HCT116 (cell line): ENCODE results near the gene ZFTA. TPM values are rescaled to one million over a fixed set of nuclear protein-coding genes. Genes with fewer than 3 reads are reported as not detected.

Source experiments
- ATAC-seq: fragments of 200-7000 bp; cut with Tn5 transposase; 2 replicates; pipeline ENCODE4 v1.9.1; 2020; ENCODE audit warnings: mild to moderate bottlenecking, moderate library complexity
- BruUV-seq: library from RNA; stranded (reverse); fragments of 400-500 nt; replicated peaks from 2 replicates; lab custom pipeline; 2021; lab: Mats Ljungman, UMichigan
- CTCF ChIA-PET: fragments of 300-600 bp; sonication (Branson Sonifier 250); formaldehyde crosslinking; loops from one replicate; lab custom pipeline; 2021; ENCODE audit warnings: antibody characterized with exemption; lab: Charles Lee
- POLR2A ChIA-PET: fragments of 300-600, 350-600 bp; sonication (Branson Sonifier 250); formaldehyde crosslinking; loops from one replicate; lab custom pipeline; 2021; ENCODE audit warnings: antibody characterized with exemption; lab: Charles Lee
- RAD21 ChIA-PET, 2 experiments: fragments of 300-600 bp; sonication (Branson Sonifier 250); formaldehyde crosslinking; loops; one replicate each; lab custom pipeline; 2023; ENCODE audit warnings: low total read pairs in 2 of 2; ENCODE audit not compliant: uncharacterized antibody in 2 of 2, unreplicated experiment in 2 of 2, low non-redundant PET in 1 of 2; lab: Charles Lee
- DNase-seq: peaks from one replicate; pipeline ENCODE4 v3.0.0-alpha.2; 2010; ENCODE audit warnings: low read depth, low spot score
- H2AFZ ChIP-seq: fragments of 200-600 bp; shearing (Covaris generic), sonication (generic); 2 replicates; pipeline ENCODE4 v1.6.1; 2017; ENCODE audit warnings: low read depth, mixed run types, mixed read lengths, antibody characterized with exemption, low read length; ENCODE audit not compliant: poor library complexity, severe bottlenecking
- H3K27ac ChIP-seq: 2 replicates; pipeline ENCODE4 v1.5.1; 2012; ENCODE audit warnings: low read depth, low read length
- H3K27me3 ChIP-seq: fragments of 200-600 bp; sonication (generic); 2 replicates; pipeline ENCODE4 v1.6.1; 2016; ENCODE audit warnings: mixed run types, low read length, mixed read lengths; ENCODE audit not compliant: insufficient read depth
- H3K36me3 ChIP-seq, 2 experiments: fragments of 200-500 bp in 1 of 2; fragments of 200-600 bp in 1 of 2; sonication (Bioruptor generic) in 1 of 2; sonication (generic) in 1 of 2; 2 replicates each; pipeline versions ENCODE4 v1.5.1 to v1.6.1; 2014 to 2016; ENCODE audit warnings: low read length in 2 of 2, inconsistent platforms in 1 of 2, mixed read lengths in 1 of 2, mixed run types in 1 of 2; ENCODE audit not compliant: insufficient read depth in 2 of 2, control insufficient read depth in 1 of 2
- H3K4me1 ChIP-seq, 2 experiments: fragments of 200-600 bp in 1 of 2; sonication (generic) in 1 of 2; 2 replicates each; pipeline versions ENCODE4 v1.5.1 to v1.6.1; 2012 to 2017; ENCODE audit warnings: low read length in 2 of 2, inconsistent platforms in 1 of 2, mild to moderate bottlenecking in 1 of 2, mixed read lengths in 1 of 2, mixed run types in 1 of 2, moderate library complexity in 1 of 2; ENCODE audit not compliant: insufficient read depth in 2 of 2, control insufficient read depth in 1 of 2
- H3K4me2 ChIP-seq: fragments of 200-600 bp; sonication (generic); 2 replicates; pipeline ENCODE4 v1.6.1; 2017; ENCODE audit warnings: mixed run types, low read length, mixed read lengths
- H3K4me3 ChIP-seq, 2 experiments: fragments of 200-600 bp in 1 of 2; sonication (generic) in 1 of 2; replicated peaks in 1 of 2; 2 replicates each; pipeline ENCODE4 v1.5.1; 2011 to 2016; ENCODE audit warnings: low read length in 2 of 2, control low read depth in 1 of 2, low read depth in 1 of 2, mild to moderate bottlenecking in 1 of 2, mixed read lengths in 1 of 2, mixed run types in 1 of 2
- H3K79me2 ChIP-seq: fragments of 200-600 bp; sonication (generic); 2 replicates; pipeline ENCODE4 v1.6.1; 2017; ENCODE audit warnings: mild to moderate bottlenecking, mixed run types, low read length, moderate library complexity, mixed read lengths; ENCODE audit not compliant: insufficient read depth
- H3K9ac ChIP-seq: fragments of 200-600 bp; sonication (generic); 2 replicates; pipeline ENCODE4 v1.6.1; 2016; ENCODE audit warnings: low read length, mixed read lengths
- H3K9me2 ChIP-seq: fragments of 200-600 bp; sonication (generic), shearing (Covaris generic); 2 replicates; pipeline ENCODE4 v1.6.1; 2017; ENCODE audit warnings: mixed run types, mild to moderate bottlenecking, moderate library complexity; ENCODE audit not compliant: insufficient read depth
- H3K9me3 ChIP-seq, 2 experiments: fragments of 200-500 bp in 1 of 2; fragments of 200-600 bp in 1 of 2; sonication (Bioruptor generic) in 1 of 2; sonication (generic) in 1 of 2; 2 replicates each; pipeline ENCODE4 v1.6.1; 2014 to 2017; ENCODE audit warnings: low read length in 2 of 2, mixed read lengths in 2 of 2, inconsistent platforms in 1 of 2, low read depth in 1 of 2, mild to moderate bottlenecking in 1 of 2, mixed run types in 1 of 2, moderate library complexity in 1 of 2; ENCODE audit not compliant: control insufficient read depth in 1 of 2, insufficient read depth in 1 of 2
- H4K20me1 ChIP-seq: fragments of 200-600 bp; sonication (generic), shearing (Covaris generic); 2 replicates; pipeline ENCODE4 v1.6.1; 2017; ENCODE audit warnings: mixed run types, mild to moderate bottlenecking, moderate library complexity; ENCODE audit not compliant: insufficient read depth
- ATF3 ChIP-seq: IDR thresholded peaks from 2 replicates; pipeline ENCODE4 v1.6.1; 2012
- CBX3 ChIP-seq: IDR thresholded peaks from 2 replicates; pipeline ENCODE4 v1.6.1; 2012; ENCODE audit warnings: low read depth
- CEBPB ChIP-seq: IDR thresholded peaks from 2 replicates; pipeline ENCODE4 v1.6.1; 2012; ENCODE audit warnings: low read depth
- ELF1 ChIP-seq: IDR thresholded peaks from 2 replicates; pipeline ENCODE4 v1.6.1; 2012; ENCODE audit warnings: low read depth, borderline replicate concordance
- EZH2 ChIP-seq: fragments of 200-600 bp; sonication (generic); IDR thresholded peaks from 2 replicates; pipeline ENCODE4 v1.6.1; 2017; ENCODE audit warnings: antibody characterized with exemption, mixed run types
- JUND ChIP-seq: IDR thresholded peaks from 2 replicates; pipeline ENCODE4 v1.6.1; 2012
- POLR2A ChIP-seq: IDR thresholded peaks from 2 replicates; pipeline ENCODE4 v1.7.0; 2011; ENCODE audit warnings: borderline replicate concordance; ENCODE audit not compliant: insufficient read depth, insufficient read length; ENCODE audit errors: extremely low read depth
- RAD21 ChIP-seq: IDR thresholded peaks from 2 replicates; pipeline ENCODE4 v1.6.1; 2012; ENCODE audit warnings: low read depth, mild to moderate bottlenecking
- SIN3A ChIP-seq: IDR thresholded peaks from 2 replicates; pipeline ENCODE4 v1.6.1; 2012; ENCODE audit warnings: low read depth
- SRF ChIP-seq: IDR thresholded peaks from 2 replicates; pipeline ENCODE4 v1.6.1; 2012; ENCODE audit warnings: low read depth
- YY1 ChIP-seq: IDR thresholded peaks from 2 replicates; pipeline ENCODE4 v1.6.1; 2011; ENCODE audit warnings: low read length, low read depth, moderate library complexity, mild to moderate bottlenecking; ENCODE audit not compliant: insufficient replicate concordance; ENCODE audit errors: extremely low read depth
- intact Hi-C: fragments of 100-400 bp; cut with micrococcal nuclease; formaldehyde crosslinking; loops from 2 replicates; pipeline ENCODE4 v1.10.0; 2022
- total RNA-seq: library from RNA; stranded (reverse); gene quantifications from one replicate; pipeline ENCODE4 v1.2.1, GENCODE V29; 2021; ENCODE audit not compliant: unreplicated experiment
- TF ChIP-seq, protein P1 (sequence below): IDR thresholded peaks from 2 replicates; pipeline ENCODE4 v1.6.1; 2011; ENCODE audit warnings: mild to moderate bottlenecking, low read length, moderate library complexity; ENCODE audit not compliant: insufficient replicate concordance; ENCODE audit errors: extremely low read depth
- TF ChIP-seq, protein P2 (sequence below), 3 experiments: fragments of 200-600 bp in 1 of 3; sonication (generic) in 1 of 3; IDR thresholded peaks in 2 of 3; conservative IDR thresholded peaks in 1 of 3; 2 replicates each; pipeline ENCODE4 v1.5.1; 2012 to 2017; ENCODE audit warnings: low read depth in 2 of 3, low read length in 2 of 3, antibody characterized with exemption in 1 of 3, borderline replicate concordance in 1 of 3, control low read depth in 1 of 3, mild to moderate bottlenecking in 1 of 3, mixed read lengths in 1 of 3, mixed run types in 1 of 3, moderate library complexity in 1 of 3; ENCODE audit not compliant: insufficient read depth in 1 of 3
- TF ChIP-seq, protein P3 (sequence below): IDR thresholded peaks from 2 replicates; pipeline ENCODE4 v1.6.1; 2012
- TF ChIP-seq, protein P4 (sequence below): IDR thresholded peaks from 2 replicates; pipeline ENCODE4 v1.6.1; 2012; ENCODE audit warnings: low read depth

Gene ZFTA
- total RNA-seq, 1 experiment from 2014 or later, result 14.7 TPM

DNA sequence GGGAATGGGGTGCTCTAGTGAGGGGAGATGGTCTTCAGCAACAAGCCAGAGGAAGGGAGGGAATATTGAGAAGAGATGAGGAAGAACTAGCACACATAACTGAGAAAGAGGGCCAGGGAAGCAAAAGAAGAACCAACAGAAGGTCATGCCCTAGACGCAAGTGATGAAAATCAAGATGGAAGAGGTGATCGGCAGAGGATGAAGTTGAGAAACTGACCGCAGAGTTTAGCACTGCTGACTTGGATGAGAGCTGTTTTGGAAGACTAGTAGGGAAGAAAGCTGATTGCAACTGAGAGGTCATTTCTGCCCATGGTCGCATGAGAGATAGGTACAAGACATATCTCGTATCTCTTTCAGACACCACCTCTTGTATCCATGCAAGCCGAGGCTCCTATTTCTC lies 47.6 kb upstream of the ZFTA start:
- Histone ChIP-seq H3K36me3 (peaks cover 18 to 31% of the 10 kb centered on the region in 2 experiments; a peak in 3 of 4 replicates), H3K4me2 (no peak overlapping the region), H2AFZ (no peak overlapping the region), H3K79me2 (peaks cover 52% of the 10 kb centered on the region), H3K27me3 (no peaks in the 10 kb centered on the region), H3K9ac (no peak overlapping the region), H3K9me3 (no peaks in the 10 kb centered on the region), H3K9me2 (no peaks in the 10 kb centered on the region), H4K20me1 (peaks cover 4% of the 10 kb centered on the region; the same call in 1 of the 2 replicates), H3K4me3 (no peak overlapping the region), H3K4me1 (peaks cover 10 to 19% of the 10 kb centered on the region in 2 experiments; a peak in 3 of 4 replicates), H3K27ac (no peak overlapping the region)
- intact Hi-C loops, result no loop called here
- TF ChIP-seq ATF3, result no peak
- TF ChIP-seq, protein P1, sequence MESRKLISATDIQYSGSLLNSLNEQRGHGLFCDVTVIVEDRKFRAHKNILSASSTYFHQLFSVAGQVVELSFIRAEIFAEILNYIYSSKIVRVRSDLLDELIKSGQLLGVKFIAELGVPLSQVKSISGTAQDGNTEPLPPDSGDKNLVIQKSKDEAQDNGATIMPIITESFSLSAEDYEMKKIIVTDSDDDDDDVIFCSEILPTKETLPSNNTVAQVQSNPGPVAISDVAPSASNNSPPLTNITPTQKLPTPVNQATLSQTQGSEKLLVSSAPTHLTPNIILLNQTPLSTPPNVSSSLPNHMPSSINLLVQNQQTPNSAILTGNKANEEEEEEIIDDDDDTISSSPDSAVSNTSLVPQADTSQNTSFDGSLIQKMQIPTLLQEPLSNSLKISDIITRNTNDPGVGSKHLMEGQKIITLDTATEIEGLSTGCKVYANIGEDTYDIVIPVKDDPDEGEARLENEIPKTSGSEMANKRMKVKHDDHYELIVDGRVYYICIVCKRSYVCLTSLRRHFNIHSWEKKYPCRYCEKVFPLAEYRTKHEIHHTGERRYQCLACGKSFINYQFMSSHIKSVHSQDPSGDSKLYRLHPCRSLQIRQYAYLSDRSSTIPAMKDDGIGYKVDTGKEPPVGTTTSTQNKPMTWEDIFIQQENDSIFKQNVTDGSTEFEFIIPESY, result no peak
- no peak for TF ChIP-seq RAD21
- TF ChIP-seq, protein P2, sequence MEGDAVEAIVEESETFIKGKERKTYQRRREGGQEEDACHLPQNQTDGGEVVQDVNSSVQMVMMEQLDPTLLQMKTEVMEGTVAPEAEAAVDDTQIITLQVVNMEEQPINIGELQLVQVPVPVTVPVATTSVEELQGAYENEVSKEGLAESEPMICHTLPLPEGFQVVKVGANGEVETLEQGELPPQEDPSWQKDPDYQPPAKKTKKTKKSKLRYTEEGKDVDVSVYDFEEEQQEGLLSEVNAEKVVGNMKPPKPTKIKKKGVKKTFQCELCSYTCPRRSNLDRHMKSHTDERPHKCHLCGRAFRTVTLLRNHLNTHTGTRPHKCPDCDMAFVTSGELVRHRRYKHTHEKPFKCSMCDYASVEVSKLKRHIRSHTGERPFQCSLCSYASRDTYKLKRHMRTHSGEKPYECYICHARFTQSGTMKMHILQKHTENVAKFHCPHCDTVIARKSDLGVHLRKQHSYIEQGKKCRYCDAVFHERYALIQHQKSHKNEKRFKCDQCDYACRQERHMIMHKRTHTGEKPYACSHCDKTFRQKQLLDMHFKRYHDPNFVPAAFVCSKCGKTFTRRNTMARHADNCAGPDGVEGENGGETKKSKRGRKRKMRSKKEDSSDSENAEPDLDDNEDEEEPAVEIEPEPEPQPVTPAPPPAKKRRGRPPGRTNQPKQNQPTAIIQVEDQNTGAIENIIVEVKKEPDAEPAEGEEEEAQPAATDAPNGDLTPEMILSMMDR (IDR thresholded peaks at IDR 0.05 in 2 of 3, conservative IDR thresholded peaks at IDR 0.05 in 1 of 3; ENCODE audit: borderline replicate concordance in 1 of 3, insufficient read depth in 1 of 3, low read depth in 2 of 3, low read length in 2 of 3), result no peak
- TF ChIP-seq, protein P3, sequence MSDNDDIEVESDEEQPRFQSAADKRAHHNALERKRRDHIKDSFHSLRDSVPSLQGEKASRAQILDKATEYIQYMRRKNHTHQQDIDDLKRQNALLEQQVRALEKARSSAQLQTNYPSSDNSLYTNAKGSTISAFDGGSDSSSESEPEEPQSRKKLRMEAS, result no peak
- no peak for TF ChIP-seq SRF
- TF ChIP-seq POLR2A, result no peak
- TF ChIP-seq, protein P4, sequence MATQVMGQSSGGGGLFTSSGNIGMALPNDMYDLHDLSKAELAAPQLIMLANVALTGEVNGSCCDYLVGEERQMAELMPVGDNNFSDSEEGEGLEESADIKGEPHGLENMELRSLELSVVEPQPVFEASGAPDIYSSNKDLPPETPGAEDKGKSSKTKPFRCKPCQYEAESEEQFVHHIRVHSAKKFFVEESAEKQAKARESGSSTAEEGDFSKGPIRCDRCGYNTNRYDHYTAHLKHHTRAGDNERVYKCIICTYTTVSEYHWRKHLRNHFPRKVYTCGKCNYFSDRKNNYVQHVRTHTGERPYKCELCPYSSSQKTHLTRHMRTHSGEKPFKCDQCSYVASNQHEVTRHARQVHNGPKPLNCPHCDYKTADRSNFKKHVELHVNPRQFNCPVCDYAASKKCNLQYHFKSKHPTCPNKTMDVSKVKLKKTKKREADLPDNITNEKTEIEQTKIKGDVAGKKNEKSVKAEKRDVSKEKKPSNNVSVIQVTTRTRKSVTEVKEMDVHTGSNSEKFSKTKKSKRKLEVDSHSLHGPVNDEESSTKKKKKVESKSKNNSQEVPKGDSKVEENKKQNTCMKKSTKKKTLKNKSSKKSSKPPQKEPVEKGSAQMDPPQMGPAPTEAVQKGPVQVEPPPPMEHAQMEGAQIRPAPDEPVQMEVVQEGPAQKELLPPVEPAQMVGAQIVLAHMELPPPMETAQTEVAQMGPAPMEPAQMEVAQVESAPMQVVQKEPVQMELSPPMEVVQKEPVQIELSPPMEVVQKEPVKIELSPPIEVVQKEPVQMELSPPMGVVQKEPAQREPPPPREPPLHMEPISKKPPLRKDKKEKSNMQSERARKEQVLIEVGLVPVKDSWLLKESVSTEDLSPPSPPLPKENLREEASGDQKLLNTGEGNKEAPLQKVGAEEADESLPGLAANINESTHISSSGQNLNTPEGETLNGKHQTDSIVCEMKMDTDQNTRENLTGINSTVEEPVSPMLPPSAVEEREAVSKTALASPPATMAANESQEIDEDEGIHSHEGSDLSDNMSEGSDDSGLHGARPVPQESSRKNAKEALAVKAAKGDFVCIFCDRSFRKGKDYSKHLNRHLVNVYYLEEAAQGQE, result no peak
- no peak for TF ChIP-seq EZH2
- TF ChIP-seq JUND, result no peak
- no peak for TF ChIP-seq CEBPB
- no peak for TF ChIP-seq SIN3A
- no peak for TF ChIP-seq ELF1
- TF ChIP-seq YY1, result no peak
- TF ChIP-seq CBX3, result no peak
- POLR2A ChIA-PET, result no interaction called here
- CTCF ChIA-PET, result no interaction called here
- ATAC-seq (no peak), DNase-seq (no peak)
- RAD21 ChIA-PET, result no interaction called here
- no TSS peak for BruUV-seq
